Left ventricle myocardium inferior (tissue), 1 donor: ENCODE measurements around the gene NCAM2. TPM values are rescaled to one million over a fixed set of nuclear protein-coding genes. Genes with fewer than 3 reads are reported as not detected.

ENCODE experiments used
- DNase-seq: peaks from one replicate; pipeline ENCODE4 v3.0.0-alpha.2; 2020
- H3K27ac ChIP-seq: fragments of 200-600 bp; replicated peaks from 2 replicates; pipeline ENCODE4 v1.8.0; 2021
- H3K27me3 ChIP-seq: fragments of 200-600 bp; 2 replicates; pipeline ENCODE4 v1.8.0; 2021; ENCODE audit warnings: low read depth
- H3K36me3 ChIP-seq: fragments of 200-600 bp; 2 replicates; pipeline ENCODE4 v1.8.0; 2021
- H3K4me1 ChIP-seq: fragments of 200-600 bp; 2 replicates; pipeline ENCODE4 v1.8.0; 2021
- H3K4me3 ChIP-seq: fragments of 200-600 bp; 2 replicates; pipeline ENCODE4 v1.8.0; 2021; ENCODE audit warnings: mild to moderate bottlenecking, moderate library complexity
- H3K9me3 ChIP-seq: fragments of 200-600 bp; replicated peaks from 2 replicates; pipeline ENCODE4 v1.8.0; 2021
- intact Hi-C: fragments of 100-400 bp; cut with micrococcal nuclease; formaldehyde crosslinking; loops from one replicate; pipeline ENCODE4 v1.11.0; 2022
- total RNA-seq: library from RNA; stranded (reverse); fragmentation: NEBNext Ultra II Directional; extraction: Animal tissue kit (Norgen Biotek cat#: 25700); gene quantifications from one replicate; pipeline ENCODE4 v1.2.1, GENCODE V29; 2021
- TF ChIP-seq, protein P1 (sequence below): fragments of 200-600 bp; IDR thresholded peaks from 2 replicates; pipeline ENCODE4 v1.8.0; 2021; ENCODE audit warnings: antibody characterized with exemption, mild to moderate bottlenecking, borderline replicate concordance
- donor health status: DM: no; HTN: yes; CAD: no; lungs with severe emphysema.

The NCAM2 gene
- total RNA-seq, 1 donor from 2014 or later: 4.4 TPM

DNA sequence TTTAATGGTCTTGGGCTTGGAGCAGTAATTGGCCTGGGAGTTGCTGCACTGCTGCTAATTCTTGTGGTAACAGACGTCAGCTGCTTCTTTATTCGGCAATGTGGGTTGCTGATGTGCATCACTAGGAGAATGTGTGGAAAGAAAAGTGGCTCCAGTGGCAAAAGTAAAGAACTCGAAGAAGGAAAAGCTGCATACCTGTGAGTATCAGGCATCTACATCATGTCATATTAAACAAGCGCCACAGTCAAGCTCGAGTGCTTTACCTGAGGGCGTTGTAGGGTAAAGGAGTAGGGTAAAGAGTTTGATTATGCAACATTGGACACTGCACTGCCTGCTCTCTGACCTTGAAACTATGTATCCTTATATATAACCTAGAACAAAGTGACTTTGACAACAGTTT lies 510.6 kb downstream of the NCAM2 start:
- no peaks in the 10 kb centered on the region for H3K36me3 ChIP-seq
- TF ChIP-seq, protein P1, sequence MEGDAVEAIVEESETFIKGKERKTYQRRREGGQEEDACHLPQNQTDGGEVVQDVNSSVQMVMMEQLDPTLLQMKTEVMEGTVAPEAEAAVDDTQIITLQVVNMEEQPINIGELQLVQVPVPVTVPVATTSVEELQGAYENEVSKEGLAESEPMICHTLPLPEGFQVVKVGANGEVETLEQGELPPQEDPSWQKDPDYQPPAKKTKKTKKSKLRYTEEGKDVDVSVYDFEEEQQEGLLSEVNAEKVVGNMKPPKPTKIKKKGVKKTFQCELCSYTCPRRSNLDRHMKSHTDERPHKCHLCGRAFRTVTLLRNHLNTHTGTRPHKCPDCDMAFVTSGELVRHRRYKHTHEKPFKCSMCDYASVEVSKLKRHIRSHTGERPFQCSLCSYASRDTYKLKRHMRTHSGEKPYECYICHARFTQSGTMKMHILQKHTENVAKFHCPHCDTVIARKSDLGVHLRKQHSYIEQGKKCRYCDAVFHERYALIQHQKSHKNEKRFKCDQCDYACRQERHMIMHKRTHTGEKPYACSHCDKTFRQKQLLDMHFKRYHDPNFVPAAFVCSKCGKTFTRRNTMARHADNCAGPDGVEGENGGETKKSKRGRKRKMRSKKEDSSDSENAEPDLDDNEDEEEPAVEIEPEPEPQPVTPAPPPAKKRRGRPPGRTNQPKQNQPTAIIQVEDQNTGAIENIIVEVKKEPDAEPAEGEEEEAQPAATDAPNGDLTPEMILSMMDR: no peak
- H3K27ac ChIP-seq: no peak overlapping the region
- no peak for DNase-seq
- no peak overlapping the region for H3K4me3 ChIP-seq
- intact Hi-C loops: no loop called here
- no peaks in the 10 kb centered on the region for H3K4me1 ChIP-seq
- no peaks in the 10 kb centered on the region for H3K27me3 ChIP-seq
- H3K9me3 ChIP-seq: peaks cover 13% of the 10 kb centered on the region

DNA sequence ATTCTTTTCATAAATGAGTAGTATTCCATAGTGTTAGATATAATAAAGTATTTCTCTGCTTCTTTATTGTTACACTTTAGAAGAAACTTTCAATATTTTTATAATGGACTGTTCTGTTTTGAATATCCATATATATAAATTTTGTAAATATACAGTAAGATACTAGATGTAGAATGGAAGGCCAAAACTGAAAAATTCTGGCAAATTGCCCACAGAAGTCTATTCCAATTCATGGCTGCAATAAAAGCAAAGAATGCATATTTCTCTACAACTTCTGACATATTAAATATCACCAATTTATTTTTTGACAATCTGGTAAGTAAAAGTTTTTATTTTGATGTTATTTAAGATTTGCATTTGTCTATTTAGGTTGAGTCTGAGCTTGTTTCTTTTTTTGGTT lies 532.5 kb downstream of the NCAM2 start:
- intact Hi-C loops: no loop called here
- Histone ChIP-seq H3K4me1 (no peaks in the 10 kb centered on the region), H3K4me3 (no peak overlapping the region), H3K27me3 (no peaks in the 10 kb centered on the region), H3K27ac (no peak overlapping the region), H3K9me3 (peaks cover 6% of the 10 kb centered on the region), H3K36me3 (no peaks in the 10 kb centered on the region)
- TF ChIP-seq, protein P1: no peak
- DNase-seq: no peak

- intact Hi-C loops: no loop called here
- Histone ChIP-seq H3K9me3 (peaks cover 9% of the 10 kb centered on the region), H3K36me3 (no peaks in the 10 kb centered on the region), H3K27me3 (no peaks in the 10 kb centered on the region), H3K4me3 (no peak overlapping the region), H3K27ac (no peak overlapping the region), H3K4me1 (no peaks in the 10 kb centered on the region)
- TF ChIP-seq, protein P1: no peak
- no peak for DNase-seq
Observed at GRCh38 chr21:21547368-21547953, 549.3 kb downstream of the NCAM2 start.

DNA sequence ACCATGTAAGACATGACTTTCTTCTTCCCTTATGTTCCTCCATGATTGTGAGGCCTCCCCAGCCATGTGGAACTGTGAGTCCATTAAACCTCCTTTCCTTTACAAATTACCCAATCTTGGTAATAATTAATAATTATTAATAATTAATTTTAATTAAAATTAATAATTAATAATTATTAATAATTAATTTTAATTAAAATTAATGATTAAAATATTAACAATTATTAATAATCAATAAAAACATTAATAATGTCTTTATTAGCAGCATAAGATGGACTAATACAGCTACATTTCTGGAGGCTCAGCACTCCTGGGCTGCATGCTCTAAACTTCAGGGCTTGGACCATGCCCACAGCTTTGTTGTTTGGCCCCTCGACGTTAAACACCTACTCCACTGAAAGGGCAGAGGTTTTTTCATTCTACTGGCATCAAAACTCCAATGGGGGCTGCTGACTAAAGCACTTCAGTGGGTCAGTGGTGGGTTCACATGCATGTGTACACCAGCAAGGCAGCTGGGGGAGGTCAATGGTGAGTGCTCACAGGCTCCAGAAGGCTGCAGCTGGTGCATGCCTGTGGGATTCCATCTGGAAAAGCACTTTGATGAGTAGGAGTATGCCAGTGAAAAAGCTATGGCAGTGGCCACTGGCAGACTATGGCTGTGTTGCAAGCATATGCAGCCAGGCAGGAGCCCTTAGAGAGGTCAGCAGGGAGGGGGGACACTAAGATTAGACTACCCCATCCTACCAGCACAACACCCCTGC lies 561.3 kb downstream of the NCAM2 start:
- no peak for DNase-seq
- no peak overlapping the region for H3K27ac ChIP-seq
- no peaks in the 10 kb centered on the region for H3K27me3 ChIP-seq
- no peak overlapping the region for H3K4me3 ChIP-seq
- intact Hi-C loops: no loop called here
- H3K36me3 ChIP-seq: no peaks in the 10 kb centered on the region
- TF ChIP-seq, protein P1: no peak
- no peaks in the 10 kb centered on the region for H3K4me1 ChIP-seq
- H3K9me3 ChIP-seq: peaks cover 65% of the 10 kb centered on the region
